CD14-positive monocyte (primary cell): Measurements from ENCODE around the gene XYLT1. TPM values are rescaled to one million over a fixed set of nuclear protein-coding genes. Genes with fewer than 3 reads are reported as not detected.

Experiments
- DNase-seq, 3 donors: peaks; one replicate each; pipeline ENCODE4 v3.0.0-alpha.2; 2011 to 2022
- H2AFZ ChIP-seq: 2 replicates; pipeline ENCODE4 v1.6.0; 2012; ENCODE audit warnings: mild to moderate bottlenecking, low read depth, low read length, inconsistent platforms; ENCODE audit not compliant: insufficient read depth, poor library complexity, severe bottlenecking
- H3K27ac ChIP-seq, 2 donors: 1 replicate in 1 of 2; 2 replicates in 1 of 2; pipeline ENCODE4 v1.5.1; 2012 to 2013; ENCODE audit warnings: low read length in 2 of 2, control low read depth in 1 of 2, inconsistent platforms in 1 of 2, low read depth in 1 of 2, mild to moderate bottlenecking in 1 of 2
- H3K27me3 ChIP-seq, 2 donors: one replicate each; pipeline versions ENCODE4 v1.6.0 to v1.6.1; 2011 to 2013; ENCODE audit warnings: low read length in 2 of 2; ENCODE audit not compliant: control insufficient read depth in 2 of 2, insufficient read depth in 2 of 2
- H3K36me3 ChIP-seq, 2 donors: replicated peaks in 1 of 2; 1 replicate in 1 of 2; 2 replicates in 1 of 2; pipeline versions ENCODE4 v1.5.1 to v1.6.1; 2012 to 2013; ENCODE audit warnings: low read length in 2 of 2, control low read depth in 1 of 2, inconsistent platforms in 1 of 2, mild to moderate bottlenecking in 1 of 2; ENCODE audit not compliant: insufficient read depth in 2 of 2, control insufficient read depth in 1 of 2
- H3K4me1 ChIP-seq, 2 donors: 1 replicate in 1 of 2; 2 replicates in 1 of 2; pipeline versions ENCODE4 v1.5.1 to v1.6.1; 2012 to 2013; ENCODE audit warnings: low read length in 2 of 2, control low read depth in 1 of 2, inconsistent platforms in 1 of 2, mild to moderate bottlenecking in 1 of 2, moderate library complexity in 1 of 2; ENCODE audit not compliant: insufficient read depth in 2 of 2, control insufficient read depth in 1 of 2
- H3K4me2 ChIP-seq: replicated peaks from 2 replicates; pipeline ENCODE3; 2012; ENCODE audit warnings: low read length, moderate library complexity, mild to moderate bottlenecking; ENCODE audit not compliant: poor library complexity, severe bottlenecking; ENCODE audit errors: extremely low read depth
- H3K4me3 ChIP-seq, 3 experiments: fragments of 200-600 bp in 1 of 3; sonication (generic) in 1 of 3; replicated peaks in 1 of 3; 1 replicate in 2 of 3; 2 replicates in 1 of 3; pipeline ENCODE4 v1.5.1; 2011 to 2013; ENCODE audit warnings: low read length in 3 of 3, mild to moderate bottlenecking in 3 of 3, control low read depth in 2 of 3, low read depth in 2 of 3, inconsistent platforms in 1 of 3, moderate library complexity in 1 of 3
- H3K79me2 ChIP-seq: 2 replicates; pipeline ENCODE4 v1.6.0; 2012; ENCODE audit warnings: mild to moderate bottlenecking, control low read depth, inconsistent platforms, low read length, moderate library complexity; ENCODE audit not compliant: insufficient read depth
- H3K9ac ChIP-seq: 2 replicates; pipeline ENCODE4 v1.6.0; 2017; ENCODE audit warnings: low read length, mild to moderate bottlenecking; ENCODE audit not compliant: insufficient read depth, poor library complexity, severe bottlenecking
- H3K9me3 ChIP-seq, 2 donors: replicated peaks in 1 of 2; 1 replicate in 1 of 2; 2 replicates in 1 of 2; pipeline versions ENCODE4 v1.5.1 to v1.6.1; 2012 to 2013; ENCODE audit warnings: low read length in 2 of 2, control low read depth in 1 of 2; ENCODE audit not compliant: control insufficient read depth in 1 of 2, insufficient read depth in 1 of 2
- H4K20me1 ChIP-seq: 2 replicates; pipeline ENCODE4 v1.6.0; 2012; ENCODE audit warnings: mild to moderate bottlenecking, low read length, control low read depth, moderate library complexity; ENCODE audit not compliant: insufficient read depth
- H3K27ac Mint-ChIP-seq, 7 donors: one replicate each; pipeline ENCODE4 v1.8.0; 2020; ENCODE audit warnings: mild to moderate bottlenecking in 7 of 7, mixed read lengths in 7 of 7, moderate library complexity in 6 of 7, inconsistent platforms in 2 of 7
- H3K27me3 Mint-ChIP-seq, 3 donors: one replicate each; pipeline ENCODE4 v1.8.0; 2021 to 2022; ENCODE audit warnings: low read depth in 3 of 3, mild to moderate bottlenecking in 3 of 3, mixed read lengths in 3 of 3, moderate library complexity in 3 of 3, inconsistent platforms in 1 of 3
- H3K36me3 Mint-ChIP-seq, 2 donors: one replicate each; pipeline ENCODE4 v1.8.0; 2020; ENCODE audit warnings: mixed read lengths in 2 of 2, inconsistent platforms in 1 of 2, mild to moderate bottlenecking in 1 of 2
- H3K4me1 Mint-ChIP-seq: one replicate; pipeline ENCODE4 v1.8.0; 2020; ENCODE audit warnings: mild to moderate bottlenecking, mixed read lengths
- H3K4me3 Mint-ChIP-seq, 2 donors: one replicate each; pipeline ENCODE4 v1.8.0; 2020; ENCODE audit warnings: mild to moderate bottlenecking in 2 of 2, mixed read lengths in 2 of 2, moderate library complexity in 1 of 2
- H3K9me3 Mint-ChIP-seq, 7 donors: one replicate each; pipeline ENCODE4 v1.8.0; 2020 to 2022; ENCODE audit warnings: mixed read lengths in 7 of 7, mild to moderate bottlenecking in 6 of 7, moderate library complexity in 6 of 7, inconsistent platforms in 2 of 7
- CTCF ChIP-seq: fragments of 200-600 bp; IDR thresholded peaks from one replicate; pipeline ENCODE4 v1.8.0; 2022; ENCODE audit warnings: antibody characterized with exemption, mild to moderate bottlenecking
- WGBS: methylation state at CpG from one replicate; pipeline ENCODE4 v1.1.5; 2013; ENCODE audit warnings: missing lambda C conversion rate; ENCODE audit not compliant: insufficient coverage; 5-methylcytosine and 5-hydroxymethylcytosine counted together
- intact Hi-C, 2 donors: fragments of 100-400 bp; cut with micrococcal nuclease; formaldehyde crosslinking; loops; one replicate each; pipeline versions ENCODE4 v1.15.0 to v1.15.1; 2023
- polyA plus RNA-seq, 3 donors: library from polyadenylated mRNA; depleted of rRNA in 1 of 3; unstranded in 2 of 3; stranded (reverse) in 1 of 3; fragments of 300-500 nt in 2 of 3; fragments of >200 nt in 1 of 3; fragmentation: Illumina TruSeq in 2 of 3; gene quantifications; 1 replicate in 2 of 3; 2 replicates in 1 of 3; pipeline ENCODE4 v1.2.3, GENCODE V29; 2012 to 2021

Gene XYLT1
- polyA plus RNA-seq, 3 donors, result 0.51 to 9.4 (median 1.6) TPM

- no peaks in the 10 kb centered on the region for H4K20me1 ChIP-seq
- H3K4me3 Mint-ChIP-seq, result no peak overlapping the region
- 0% methylated on average over 8 of the region's 10 CpGs for WGBS
- H2AFZ ChIP-seq, result no peak overlapping the region
- peaks cover 0 to 2% (median 0%) of the 10 kb centered on the region in 3 donors for H3K27me3 Mint-ChIP-seq
- TF ChIP-seq CTCF, result no peak
- peaks cover 8 to 11% of the 10 kb centered on the region in 2 donors for H3K36me3 Mint-ChIP-seq
- no peaks in the 10 kb centered on the region for H3K27me3 ChIP-seq
- H3K4me1 Mint-ChIP-seq, result peaks cover 83% of the 10 kb centered on the region
- DNase-seq, result peak in 1 of 3 donors; percentile 34
- no peaks in the 10 kb centered on the region for H3K9me3 ChIP-seq
- peak overlapping the region; percentile 20 for H3K9ac ChIP-seq
- H3K79me2 ChIP-seq, result peaks cover 45% of the 10 kb centered on the region
- peak overlapping the region; percentile 89 to 97 (median 95) for H3K27ac Mint-ChIP-seq
- peak overlapping the region; percentile 57 to 78 for H3K27ac ChIP-seq
- H3K36me3 ChIP-seq, result no peaks in the 10 kb centered on the region
- H3K4me3 ChIP-seq, result no peak overlapping the region
- peaks cover 79 to 81% of the 10 kb centered on the region in 2 donors for H3K4me1 ChIP-seq
- peaks cover 0 to 2% (median 0%) of the 10 kb centered on the region in 7 donors for H3K9me3 Mint-ChIP-seq
- H3K4me2 ChIP-seq, result no peak overlapping the region
- intact Hi-C loops, result loop anchor here (2.0 to 5.0 kb wide), 2 partner anchors 22 to 34 kb away; no protein-coding TSS in a partner anchor
These were observed 127.7 kb downstream of the XYLT1 start for GRCh38 chr16:17343028-17343427.

GRCh38 chr16:17342031-17342430 lies 128.7 kb downstream of the XYLT1 start:
- peaks cover 0 to 2% (median 2%) of the 10 kb centered on the region in 3 donors for H3K27me3 Mint-ChIP-seq
- H3K27ac Mint-ChIP-seq, result peak overlapping the region; percentile 89 to 97 (median 95)
- no peaks in the 10 kb centered on the region for H4K20me1 ChIP-seq
- no peaks in the 10 kb centered on the region for H3K9me3 Mint-ChIP-seq
- peak; percentile 74 to 89 (median 89) for DNase-seq
- intact Hi-C loops, result loop anchor here (2.0 to 5.0 kb wide), 2 partner anchors 21 to 35 kb away; no protein-coding TSS in a partner anchor
- H3K36me3 ChIP-seq, result no peaks in the 10 kb centered on the region
- TF ChIP-seq CTCF, result no peak
- peak overlapping the region; percentile 70 to 78 for H3K27ac ChIP-seq
- H3K4me3 Mint-ChIP-seq, result peak overlapping the region; percentile 4 to 66
- 0% methylated on average over 1 of the region's 2 CpGs for WGBS
- H3K4me2 ChIP-seq, result peak overlapping the region; percentile 10
- H3K9me3 ChIP-seq, result no peaks in the 10 kb centered on the region
- H3K36me3 Mint-ChIP-seq, result peaks cover 11 to 13% of the 10 kb centered on the region in 2 donors
- H3K27me3 ChIP-seq, result no peaks in the 10 kb centered on the region
- H2AFZ ChIP-seq, result no peak overlapping the region
- peak overlapping the region in 1 of 3 experiments; percentile 18 for H3K4me3 ChIP-seq
- no peak overlapping the region for H3K9ac ChIP-seq
- H3K79me2 ChIP-seq, result peaks cover 46% of the 10 kb centered on the region
- H3K4me1 ChIP-seq, result peaks cover 69 to 71% of the 10 kb centered on the region in 2 donors
- H3K4me1 Mint-ChIP-seq, result peaks cover 74% of the 10 kb centered on the region
